HG03064 (cell line): ENCODE results near the gene AASS.

Experiments used
- ATAC-seq: cut with Tn5 transposase; IDR thresholded peaks from one replicate; pipeline ENCODE4 v1.9.1; 2021; ENCODE audit warnings: low read depth; ENCODE audit not compliant: unreplicated experiment

Gene AASS

GRCh38 chr7:122055073-122055472 lies 89.0 kb downstream of the AASS start:
- no peak for ATAC-seq

- ATAC-seq = no peak
Observed at GRCh38 chr7:122054393-122054792, 89.7 kb downstream of the AASS start.

DNA sequence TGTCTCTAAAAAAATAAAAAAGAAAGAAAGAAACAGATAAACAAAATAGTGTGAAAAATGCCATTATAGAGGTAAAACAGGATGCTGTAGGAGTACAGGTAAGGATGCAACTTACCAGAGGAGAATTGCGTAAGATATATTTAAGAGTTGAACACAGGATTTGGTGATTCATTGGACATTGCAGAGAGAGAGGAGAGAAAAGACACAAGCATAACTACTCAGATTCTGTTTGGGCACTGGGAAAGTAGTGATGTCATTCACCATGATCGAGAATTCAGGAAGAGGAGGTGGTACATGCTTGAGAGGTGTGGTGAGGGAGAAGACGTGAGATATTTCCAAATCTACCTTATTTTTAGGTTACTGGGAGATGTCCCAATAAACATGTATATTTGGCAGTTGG lies 97.6 kb downstream of the AASS start:
- no peak for ATAC-seq

DNA sequence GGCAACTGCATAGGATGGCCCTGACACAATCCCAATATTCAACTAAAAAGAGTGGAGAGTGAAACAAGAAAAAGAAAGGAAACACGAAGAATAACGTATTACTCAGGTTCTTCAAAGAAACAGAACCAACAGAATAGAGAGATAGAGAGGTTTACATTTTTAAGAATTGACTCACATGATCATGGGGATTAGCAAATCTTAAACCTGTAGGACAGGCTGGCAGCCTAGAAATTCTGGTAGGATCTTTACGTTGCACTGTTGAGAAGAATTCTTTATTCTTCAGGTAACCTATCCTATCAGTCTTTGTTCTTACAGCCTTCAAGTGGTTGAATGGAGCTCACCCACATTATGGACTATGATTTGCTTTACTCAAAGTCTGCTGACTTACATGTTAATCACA lies 103.9 kb downstream of the AASS start:
- no peak for ATAC-seq

GRCh38 chr7:122038904-122039303 lies 105.1 kb downstream of the AASS start:
- ATAC-seq = no peak

GRCh38 chr7:122038134-122038533 lies 105.9 kb downstream of the AASS start:
- ATAC-seq = no peak

DNA sequence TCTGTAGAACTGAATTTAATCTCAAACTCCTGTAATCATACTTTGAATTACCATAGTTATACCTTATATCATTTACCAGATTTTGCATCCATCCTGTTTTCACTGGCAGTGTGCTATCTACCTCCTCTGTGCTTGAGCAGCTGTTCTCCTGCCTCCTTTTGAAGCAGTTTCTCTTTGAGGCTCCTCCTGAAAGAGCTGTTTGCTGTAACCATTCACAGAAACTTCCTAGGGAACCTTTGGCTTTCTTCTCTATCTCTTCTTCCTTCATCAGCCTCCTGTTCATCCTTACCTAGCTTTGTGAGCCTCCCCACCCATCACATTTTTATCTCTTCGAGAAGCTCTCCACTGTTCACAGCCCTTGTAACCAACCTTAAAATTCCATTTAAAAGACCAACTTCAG lies 108.2 kb downstream of the AASS start:
- no peak for ATAC-seq

DNA sequence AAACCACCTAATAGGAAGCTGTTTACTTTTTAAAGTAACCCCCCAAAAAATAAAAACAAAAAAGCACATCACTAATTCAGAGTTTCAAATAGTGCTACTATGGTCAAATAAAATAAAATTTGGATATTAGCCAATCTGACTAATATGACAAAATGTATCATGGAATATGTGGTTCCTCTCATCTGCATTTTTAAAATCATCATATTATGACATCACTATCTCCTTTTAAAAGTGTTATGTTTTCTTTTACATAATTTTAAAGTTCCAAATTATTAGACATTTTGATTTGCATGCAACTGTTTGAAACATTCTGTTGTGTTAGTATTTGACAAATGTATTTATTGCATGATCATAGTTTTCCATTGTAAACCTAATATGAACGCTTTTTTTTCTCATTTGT lies 110.4 kb downstream of the AASS start:
- ATAC-seq = no peak

GRCh38 chr7:122027058-122027457 lies 117.0 kb downstream of the AASS start:
- ATAC-seq = no peak
